ENCODE measurements around the gene BPI.
"Not testable (repeated sequence)": the region's sequence is repeated elsewhere in the genome, so short reads cannot be mapped to it uniquely, and the experiment has no call there.

Gene BPI

DNA sequence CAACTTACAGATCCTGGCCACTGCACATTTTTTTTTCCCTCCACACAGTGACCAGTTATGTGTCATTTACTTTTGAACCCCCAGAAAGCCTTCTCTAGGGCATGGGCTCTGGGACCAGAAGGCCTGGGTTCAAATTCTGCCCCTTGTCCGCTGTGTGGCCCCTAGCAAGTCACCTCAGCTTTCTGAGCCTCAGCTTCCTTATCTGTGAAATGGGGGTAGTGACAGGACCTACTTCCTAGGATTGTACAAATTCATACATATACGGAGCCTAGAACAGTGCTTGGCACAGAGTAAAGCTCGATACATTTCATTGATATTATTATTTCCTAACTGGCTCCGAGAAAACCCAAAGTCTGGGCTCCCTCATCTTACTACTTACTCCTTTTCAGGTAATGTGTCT lies 1.6 kb downstream of the BPI start:
- DNase-seq = no peak

DNA sequence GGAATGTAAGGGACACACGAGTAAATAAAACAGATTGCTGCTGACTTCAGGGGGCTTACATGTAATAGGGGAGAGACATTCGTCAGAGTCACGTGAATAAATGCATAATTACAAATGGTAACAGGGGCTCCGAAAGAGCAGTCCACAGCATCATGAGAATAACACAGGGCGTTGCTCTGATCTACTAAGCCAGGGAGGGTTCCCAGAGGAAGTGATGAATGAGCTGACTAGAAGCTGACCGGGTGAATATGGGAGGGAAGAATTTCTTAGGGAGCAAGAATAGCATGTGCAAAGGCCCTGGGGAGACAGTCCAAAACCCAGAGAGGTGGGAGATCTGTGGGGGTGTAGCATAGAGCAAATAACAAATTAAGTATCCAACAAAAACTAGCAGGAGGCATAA lies 2.4 kb downstream of the BPI start:
- no peak for DNase-seq

DNA sequence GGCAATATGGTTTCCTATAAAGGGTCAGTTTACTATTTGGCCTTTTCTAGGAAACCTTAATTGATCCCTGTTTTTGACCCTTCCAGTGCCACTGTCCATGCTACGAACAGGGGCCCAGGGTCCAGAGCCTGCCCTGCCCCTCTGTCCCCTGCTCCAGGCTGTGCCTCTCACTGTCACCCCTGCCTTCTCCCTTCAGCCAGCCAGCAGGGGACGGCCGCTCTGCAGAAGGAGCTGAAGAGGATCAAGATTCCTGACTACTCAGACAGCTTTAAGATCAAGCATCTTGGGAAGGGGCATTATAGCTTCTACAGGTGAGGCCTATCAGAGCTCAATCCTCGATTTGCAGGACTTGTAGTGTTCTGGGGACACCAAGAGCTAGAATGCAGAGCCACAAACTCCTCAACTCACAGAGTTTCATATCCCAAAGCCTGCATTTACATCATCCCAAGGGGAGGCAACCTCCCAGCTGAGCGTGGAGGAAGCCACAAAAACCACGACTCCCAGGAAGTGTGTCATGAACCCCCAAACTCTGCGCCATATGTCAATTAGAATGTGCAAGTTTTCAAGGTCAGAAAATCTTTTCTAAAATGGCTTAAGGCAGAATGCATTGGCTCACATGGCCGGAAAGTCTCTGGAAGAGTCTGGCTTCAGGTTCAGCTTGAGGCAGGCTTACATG lies 3.6 kb downstream of the BPI start:
- peak; percentile 58 for DNase-seq

DNA sequence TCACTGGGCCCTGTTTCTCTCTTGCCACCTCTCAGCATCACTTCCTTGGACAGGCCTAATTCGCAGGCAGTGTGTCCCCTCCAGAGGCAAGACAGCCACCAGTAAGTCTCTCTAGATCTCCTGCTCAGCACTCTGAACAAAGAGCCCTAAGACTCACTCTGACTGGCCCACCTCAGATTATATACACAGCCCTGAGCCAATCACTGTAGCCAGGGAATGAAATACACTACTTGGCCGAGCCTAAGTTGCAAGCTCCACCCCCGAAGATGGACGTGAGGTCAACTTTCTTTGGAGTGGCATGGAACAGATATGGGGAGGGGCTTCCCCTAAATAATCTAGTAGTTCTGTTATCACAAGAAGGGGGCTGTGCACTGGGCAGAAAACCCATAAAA lies 4.1 kb downstream of the BPI start:
- no peak for DNase-seq

DNA sequence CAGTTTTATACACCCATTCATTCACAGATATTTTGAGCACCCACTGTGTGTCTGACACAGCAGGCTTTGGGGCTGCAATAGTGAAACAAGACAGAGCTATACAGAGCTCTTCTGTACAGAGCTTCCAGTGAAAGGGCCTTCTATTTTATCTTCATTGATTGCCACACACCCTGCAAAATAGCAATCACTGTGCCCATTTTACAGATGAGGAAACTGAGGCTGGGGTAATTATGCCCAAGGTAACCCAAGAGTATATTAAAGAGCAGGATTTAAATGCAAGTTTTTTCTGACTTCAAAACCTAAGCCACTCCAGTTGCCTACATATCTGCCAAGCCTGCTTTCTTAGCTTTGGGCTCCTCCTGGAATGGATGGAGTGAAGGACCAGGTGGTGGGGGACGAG lies 4.5 kb downstream of the BPI start:
- DNase-seq = no peak

DNA sequence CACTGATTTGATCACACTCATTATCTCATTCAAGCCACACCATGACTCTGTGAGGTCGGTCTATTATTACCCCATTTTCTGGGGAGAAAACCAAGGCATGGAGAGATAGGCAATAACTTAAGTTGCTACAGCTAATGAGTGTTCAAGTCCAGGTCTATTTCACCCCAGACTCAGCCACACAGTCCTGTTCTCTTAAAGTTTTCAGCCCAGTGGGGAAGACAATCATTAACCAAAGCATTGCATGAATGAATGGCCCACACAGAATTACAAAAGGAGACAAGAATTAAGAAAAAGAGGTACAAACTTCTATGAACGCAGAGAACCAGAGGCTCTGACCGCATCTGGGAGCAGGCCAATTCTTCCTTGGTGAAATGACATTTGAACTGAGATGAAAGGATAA lies 7.1 kb downstream of the BPI start:
- DNase-seq = no peak

DNA sequence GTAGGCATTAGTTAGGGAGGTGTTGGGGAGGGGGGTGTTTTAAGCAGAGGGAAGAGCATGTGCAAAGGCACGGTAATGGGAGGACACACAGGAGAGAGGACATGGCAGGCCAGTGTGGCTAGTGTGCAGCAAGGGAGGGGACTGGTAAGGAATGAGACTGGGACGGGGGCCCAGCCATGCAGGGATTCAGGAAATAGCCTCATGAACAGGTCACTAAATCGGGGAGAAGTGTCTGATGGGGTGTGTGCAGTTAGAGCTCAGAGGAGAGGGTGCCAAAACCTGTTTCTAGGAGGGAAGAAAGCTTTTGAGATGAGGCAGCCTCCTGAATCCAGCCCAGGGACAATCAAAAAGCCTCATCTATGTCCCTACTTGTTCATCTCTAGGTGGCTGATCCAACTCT lies 7.5 kb downstream of the BPI start:
- no peak for DNase-seq

DNA sequence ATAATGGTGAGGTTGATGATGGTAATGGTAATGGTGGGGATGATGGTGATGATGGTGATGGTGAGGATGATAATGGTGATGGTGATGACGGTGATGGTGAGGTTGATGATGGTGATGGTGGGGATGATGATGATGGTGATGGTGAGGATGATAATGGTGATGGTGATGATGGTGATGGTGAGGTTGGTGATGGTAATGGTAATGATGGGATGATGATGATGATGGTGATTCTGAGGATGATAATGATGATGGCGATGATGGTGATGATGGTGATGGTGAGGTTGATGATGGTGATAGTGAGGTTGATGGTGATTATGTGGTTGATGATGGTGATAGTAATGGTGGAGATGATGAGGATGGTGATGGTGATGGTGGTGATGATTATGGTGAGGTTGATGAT lies 9.7 kb downstream of the BPI start:
- DNase-seq = no peak

DNA sequence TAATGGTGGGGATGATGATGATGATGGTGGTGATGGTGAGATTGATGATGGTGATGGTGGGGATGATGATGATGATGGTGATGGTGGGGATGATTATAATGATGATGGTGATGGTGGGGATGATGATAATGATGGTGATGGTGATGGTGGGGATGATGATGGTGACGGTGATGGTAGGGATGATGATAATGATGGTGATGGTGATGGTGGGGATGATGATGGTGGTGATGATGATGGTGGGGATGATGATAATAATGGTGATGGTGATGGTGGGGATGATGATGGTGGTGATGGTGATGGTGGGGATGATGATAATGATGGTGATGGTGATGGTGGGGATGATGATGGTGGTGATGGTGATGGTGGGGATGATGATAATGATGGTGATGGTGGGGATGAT lies 10.4 kb downstream of the BPI start:
- DNase-seq = not testable (repeated sequence)

DNA sequence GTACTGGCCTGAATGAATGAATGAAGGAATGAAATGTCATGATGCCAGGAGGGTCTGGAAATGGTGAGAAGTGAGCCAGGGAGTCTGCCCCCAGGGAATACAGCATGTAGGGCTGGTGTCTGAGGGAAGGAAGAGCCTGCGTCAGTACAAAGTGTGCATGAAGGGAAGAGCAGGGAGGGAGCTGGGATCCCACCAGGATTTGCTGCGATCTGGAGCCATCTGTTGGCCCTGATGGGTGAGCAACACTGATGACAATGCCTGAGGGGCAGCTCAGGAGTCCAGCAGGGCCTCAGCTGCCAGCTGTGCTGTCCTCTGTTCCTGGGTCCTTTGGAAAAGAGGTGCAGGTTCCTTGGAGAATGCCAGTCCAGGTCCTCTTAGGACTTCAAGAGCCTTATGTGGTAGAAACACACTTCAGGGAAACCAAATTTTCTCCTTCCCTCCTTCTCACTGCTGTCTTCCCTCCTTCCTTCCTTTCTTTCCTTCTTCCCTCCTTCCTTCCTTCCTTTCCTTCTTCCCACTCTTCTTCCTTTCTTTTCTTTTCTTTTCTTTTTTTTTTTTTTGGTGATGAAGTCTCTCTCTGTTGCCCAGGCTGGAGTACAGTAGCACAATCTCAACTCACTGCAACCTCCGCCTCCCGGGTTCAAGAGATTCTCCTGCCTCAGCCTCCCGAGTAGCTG lies 11.5 kb downstream of the BPI start:
- DNase-seq = peak; percentile 57

DNA sequence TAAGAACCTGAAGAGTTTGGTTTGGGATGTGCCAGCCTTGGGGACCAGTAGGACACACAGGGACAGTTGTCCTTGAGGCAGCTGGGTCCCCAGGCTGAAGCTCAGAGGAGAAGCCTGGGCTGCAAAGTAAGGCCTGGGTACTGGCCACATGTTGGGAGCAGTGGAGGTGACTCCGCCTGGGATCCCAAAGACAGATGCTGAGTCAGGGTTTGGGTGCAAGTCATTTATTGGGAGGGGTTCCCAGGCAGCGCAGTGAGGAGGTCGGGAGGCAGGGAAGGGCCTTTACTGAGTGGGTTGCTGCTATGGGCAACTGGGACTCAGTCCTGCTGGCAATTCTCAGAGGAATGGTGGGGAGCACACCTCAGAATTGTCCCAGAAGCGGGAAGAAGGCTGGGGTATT lies 12.4 kb downstream of the BPI start:
- DNase-seq = no peak

DNA sequence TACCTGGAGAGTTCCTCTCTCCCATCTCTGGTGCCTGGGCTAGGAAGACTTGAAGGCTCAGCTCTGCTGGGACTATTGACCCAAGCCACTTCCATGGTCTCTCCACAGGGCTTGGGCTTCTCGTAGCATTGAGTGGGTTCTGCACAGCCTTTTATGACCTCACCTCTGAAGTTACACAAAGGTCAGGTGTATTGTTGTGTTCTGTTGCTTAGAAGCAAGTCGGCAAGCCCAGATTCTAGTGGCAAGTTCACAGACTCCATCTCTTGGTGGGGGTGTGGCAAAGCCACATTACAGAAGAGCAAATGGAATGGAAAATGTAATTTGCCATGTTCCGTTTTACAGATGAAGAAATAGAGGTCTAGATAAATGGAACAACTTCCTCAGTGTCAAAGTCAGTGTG lies 13.5 kb downstream of the BPI start:
- no peak for DNase-seq

DNA sequence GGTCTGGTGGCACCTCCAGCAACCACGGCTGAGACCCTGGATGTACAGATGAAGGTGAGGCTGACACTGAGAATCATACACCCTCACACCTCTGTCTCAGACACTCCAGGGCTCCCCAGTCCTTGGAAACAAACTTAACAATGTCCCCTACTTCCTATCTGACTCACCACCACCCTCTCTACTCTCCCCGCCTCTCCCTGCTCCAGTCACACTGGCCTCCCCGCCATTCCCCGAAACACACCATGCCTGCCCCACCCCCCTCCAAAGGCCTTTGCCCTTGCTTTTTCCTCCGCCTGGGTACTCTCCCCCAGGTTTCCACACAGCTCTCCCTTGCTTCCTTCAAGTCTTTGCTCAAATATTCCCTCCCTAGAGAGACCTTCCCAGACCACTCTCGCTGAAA lies 16.3 kb downstream of the BPI start:
- no peak for DNase-seq

DNA sequence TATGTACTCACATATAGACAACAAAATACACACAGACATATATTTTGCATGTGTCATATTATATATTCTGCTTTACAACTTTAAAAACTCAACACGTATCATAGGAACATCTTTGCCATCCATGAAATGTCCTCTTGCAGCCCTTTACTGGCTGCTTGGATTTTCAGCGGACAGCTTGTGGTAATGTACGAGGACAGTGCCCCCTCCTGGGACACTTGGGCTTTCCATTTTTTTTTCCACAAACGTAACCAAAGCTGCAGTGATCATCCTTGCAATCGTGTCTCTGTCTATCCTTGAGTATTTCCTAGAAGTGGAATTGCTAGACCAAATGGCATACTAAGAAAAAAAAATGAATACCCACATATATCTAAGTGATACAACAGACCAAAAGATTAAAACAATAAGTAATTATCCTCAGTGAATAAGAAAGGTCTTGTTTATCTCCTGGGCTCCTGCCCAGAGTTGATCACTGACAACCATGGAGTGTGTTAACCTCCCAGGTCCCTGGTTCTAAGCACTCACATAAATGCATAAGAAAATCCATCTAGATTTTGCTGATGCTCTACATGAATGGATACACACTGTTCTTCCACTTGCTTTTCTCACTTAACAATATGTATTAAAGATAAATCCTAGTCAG lies 18.1 kb downstream of the BPI start:
- DNase-seq = peak; percentile 70

DNA sequence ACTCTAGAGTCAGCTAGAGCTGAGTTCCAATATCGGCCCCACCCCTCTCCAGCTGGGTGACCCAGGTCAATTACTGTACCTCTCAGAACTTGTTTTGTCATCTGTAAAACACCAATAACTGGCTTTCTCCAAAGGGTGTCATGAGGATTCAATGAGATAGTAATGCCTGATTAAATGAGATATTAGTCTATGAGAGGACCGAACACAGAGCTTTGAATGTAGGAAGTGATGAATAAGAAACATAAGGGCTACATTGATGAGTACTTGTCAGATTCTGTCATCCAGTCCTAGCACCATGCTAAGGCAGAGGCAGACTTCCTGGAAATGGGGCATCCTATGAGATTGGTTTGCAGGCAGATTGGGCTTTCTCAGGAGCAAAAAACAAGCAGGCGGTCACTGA lies 20.2 kb downstream of the BPI start:
- no peak for DNase-seq

DNA sequence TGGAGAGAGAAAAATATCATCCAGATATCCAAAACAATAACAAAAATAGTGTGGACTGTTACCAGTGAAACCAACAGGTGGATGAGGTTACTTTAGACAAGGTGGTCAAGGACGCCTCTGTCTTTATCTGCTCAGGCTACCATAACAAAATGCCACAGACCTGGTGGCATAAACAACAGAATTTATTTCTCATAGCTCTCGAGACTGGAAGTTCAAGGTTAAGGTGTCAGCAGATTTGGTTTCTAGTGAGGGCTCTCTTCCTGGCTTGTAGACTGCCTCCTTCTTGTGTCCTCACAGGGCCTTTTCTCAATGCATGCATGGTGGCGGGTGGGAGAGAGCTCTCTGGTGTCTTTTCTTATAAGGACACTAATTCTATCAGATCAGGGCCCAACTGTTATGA lies 21.2 kb downstream of the BPI start:
- DNase-seq = no peak

DNA sequence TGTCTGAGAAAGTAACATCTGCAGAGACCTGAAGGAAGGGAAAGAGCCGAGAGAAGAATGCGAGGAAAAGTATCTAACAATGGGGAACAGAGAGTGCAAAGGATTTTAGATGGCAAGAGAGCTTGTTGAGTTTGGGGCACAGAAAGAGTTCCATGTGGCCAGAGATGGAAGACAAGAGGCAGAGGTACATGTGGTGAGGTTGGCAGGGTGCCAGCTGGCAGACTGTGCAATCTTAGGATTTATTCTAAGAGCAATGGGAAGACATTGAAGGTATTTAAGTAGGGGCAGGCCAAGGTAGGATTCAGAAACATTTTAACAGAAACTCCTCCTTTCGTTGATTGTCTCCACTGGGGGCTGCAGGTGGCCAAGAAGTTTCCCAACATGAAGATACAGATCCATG lies 21.9 kb downstream of the BPI start:
- no peak for DNase-seq

DNA sequence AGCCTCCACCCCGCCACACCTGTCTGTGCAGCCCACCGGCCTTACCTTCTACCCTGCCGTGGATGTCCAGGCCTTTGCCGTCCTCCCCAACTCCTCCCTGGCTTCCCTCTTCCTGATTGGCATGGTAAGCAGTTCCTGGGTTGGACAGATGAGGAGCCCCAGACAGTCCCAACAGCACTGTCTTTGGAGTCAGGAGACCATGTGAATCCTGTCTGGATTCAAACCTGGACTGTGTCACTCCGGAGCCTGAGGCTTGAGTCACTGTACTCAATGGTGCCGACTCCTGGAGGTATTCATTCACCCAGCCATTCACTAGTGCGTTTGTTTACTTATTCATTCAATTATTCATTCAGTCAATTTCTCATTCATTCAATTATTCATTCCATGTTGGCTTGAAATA lies 22.4 kb downstream of the BPI start:
- DNase-seq = no peak

DNA sequence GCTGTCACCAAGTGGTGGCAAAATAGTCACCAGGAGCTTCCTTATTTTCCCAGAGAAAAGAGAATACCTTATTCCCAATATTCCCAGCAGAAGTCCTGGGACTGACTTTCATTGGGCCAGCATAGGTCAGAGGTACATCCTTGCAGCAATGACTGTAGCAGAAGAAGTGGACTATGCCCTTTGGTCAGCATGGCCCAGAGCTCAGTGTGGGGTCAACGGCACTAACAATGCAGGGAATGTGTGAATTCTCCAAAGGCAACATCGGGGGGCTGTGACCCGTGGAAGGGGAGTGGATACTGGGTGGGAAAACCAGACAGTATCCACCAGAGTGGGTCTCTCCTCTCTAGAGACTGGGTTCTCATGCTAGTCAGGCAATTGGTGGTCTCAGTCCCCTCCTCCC lies 26.7 kb downstream of the BPI start:
- no peak for DNase-seq

DNA sequence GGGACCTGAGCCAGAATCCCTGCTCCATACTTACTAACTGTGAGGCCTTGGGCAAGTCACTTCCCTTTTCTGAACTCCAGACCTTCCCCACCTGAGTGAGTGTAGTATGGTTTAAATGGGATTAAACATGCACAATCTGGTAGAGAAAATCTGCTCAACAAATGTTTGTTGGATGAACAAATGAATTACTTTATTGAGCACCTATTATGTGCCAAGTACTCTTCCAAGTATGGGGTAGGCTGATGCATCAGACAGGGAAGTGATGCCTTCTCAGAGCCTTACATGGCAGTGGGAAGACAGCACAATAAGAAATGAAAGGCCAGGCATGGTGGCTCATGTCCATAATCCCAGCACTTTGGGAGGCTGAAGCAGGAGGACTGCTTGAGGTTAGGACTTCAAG lies 27.3 kb downstream of the BPI start:
- DNase-seq = no peak

DNA sequence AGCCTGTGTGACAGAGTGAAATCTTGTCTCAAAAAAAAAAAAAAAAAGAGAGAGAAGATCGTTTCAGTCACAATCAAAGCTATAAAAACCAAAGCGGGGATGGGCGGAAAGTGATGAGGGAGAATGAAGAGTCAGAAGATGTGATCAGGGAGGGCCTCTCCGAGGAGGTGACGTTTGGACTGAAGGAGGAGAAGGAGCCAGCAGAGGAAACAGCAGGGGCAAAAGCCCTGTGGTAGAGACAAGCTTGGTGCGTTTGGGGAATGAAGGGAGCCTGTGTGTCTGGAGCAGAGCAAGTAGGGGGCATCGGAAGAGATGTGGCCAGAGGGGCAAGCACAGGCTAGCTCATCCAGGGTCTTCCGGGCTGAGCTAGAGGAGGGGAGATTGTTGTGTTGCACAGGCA lies 27.9 kb downstream of the BPI start:
- no peak for DNase-seq

DNA sequence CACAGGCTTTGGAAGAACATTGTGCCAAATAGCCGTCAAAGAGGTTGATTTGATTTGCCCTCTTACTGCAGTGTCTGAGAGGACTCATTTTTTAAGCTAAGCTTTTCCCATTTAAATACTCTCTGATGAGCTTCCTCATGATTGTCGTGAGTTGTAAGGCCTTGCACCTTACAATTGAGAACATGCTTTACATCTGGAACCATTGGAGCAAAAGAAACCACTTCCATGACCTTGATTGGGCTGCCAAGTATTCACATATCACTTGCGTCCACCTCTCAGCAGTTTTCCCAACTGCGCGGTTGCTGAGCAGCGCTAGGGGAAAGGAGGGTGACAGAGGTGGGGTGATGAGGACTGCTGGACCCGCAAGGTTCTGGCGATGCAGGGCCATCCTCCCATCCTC lies 30.1 kb downstream of the BPI start:
- no peak for DNase-seq

DNA sequence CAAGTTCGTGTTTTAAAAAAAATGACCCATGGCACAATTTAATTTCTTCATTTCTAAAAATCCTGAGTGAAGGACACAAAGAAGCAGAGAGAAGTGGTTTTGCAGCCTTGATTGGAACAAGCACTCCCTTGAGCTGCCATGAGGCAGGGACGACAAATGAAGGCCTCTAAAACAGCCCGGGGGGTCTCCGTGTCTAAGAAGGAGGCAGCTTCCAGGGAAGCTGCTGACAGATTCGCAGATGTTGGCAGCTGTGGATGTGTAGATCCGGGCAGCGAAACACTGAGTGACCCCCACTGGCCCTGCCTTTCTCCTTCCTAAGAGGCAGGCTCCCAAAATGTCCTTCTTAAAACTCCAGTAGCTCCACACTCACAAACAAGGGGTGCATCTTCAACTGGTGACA lies 32.8 kb downstream of the BPI start:
- DNase-seq = no peak

DNA sequence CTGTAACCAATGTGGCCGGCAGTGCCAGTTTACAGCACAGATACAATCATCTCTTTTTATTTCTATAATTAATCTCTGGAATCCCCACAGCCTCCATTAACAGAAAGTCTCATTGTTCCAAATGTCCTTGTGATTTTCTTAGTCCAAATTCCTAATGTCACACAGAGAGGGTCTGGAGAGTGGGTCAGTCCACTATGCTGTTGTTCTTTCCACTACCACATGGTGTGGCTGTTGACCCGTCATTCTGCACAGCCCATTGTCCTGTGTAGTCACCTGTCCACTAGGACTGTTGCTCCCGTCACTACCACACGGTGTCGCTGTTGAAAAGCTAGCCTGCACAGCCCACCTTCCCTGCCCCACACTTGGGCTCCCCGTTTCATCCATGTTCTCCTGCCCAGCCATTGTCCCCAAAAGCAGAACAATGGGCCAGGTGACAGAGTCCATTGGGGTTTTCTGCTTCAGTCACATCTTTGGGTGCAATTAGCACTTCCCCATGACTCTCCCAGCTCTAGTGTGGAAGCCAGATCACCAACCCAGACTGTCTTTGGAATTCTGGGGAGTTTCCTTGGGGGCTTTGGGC lies 33.7 kb downstream of the BPI start:
- DNase-seq = peak; percentile 23
